HUES48 (cell line): ENCODE data around the gene LCTL.

Source experiments
- H3K27ac ChIP-seq: one replicate; pipeline ENCODE4 v1.7.0; 2013; ENCODE audit warnings: low read depth, low read length, inconsistent platforms
- H3K27me3 ChIP-seq: 2 replicates; pipeline ENCODE4 v1.6.1; 2013; ENCODE audit warnings: mild to moderate bottlenecking, low read length; ENCODE audit not compliant: control insufficient read depth, insufficient read depth
- H3K36me3 ChIP-seq: 2 replicates; pipeline ENCODE4 v1.6.1; 2013; ENCODE audit warnings: low read length; ENCODE audit not compliant: control insufficient read depth, insufficient read depth
- H3K4me1 ChIP-seq: 2 replicates; pipeline ENCODE4 v1.6.1; 2013; ENCODE audit warnings: mild to moderate bottlenecking, low read length; ENCODE audit not compliant: control insufficient read depth, insufficient read depth
- H3K4me3 ChIP-seq: 2 replicates; pipeline ENCODE4 v1.5.1; 2013; ENCODE audit warnings: mild to moderate bottlenecking, low read depth, low read length
- H3K9ac ChIP-seq: 2 replicates; pipeline ENCODE4 v1.6.1; 2013; ENCODE audit warnings: mild to moderate bottlenecking, low read depth, low read length, moderate library complexity
- H3K9me3 ChIP-seq: 2 replicates; pipeline ENCODE4 v1.6.1; 2013; ENCODE audit warnings: low read length; ENCODE audit not compliant: control insufficient read depth, insufficient read depth

LCTL gene, protein sequence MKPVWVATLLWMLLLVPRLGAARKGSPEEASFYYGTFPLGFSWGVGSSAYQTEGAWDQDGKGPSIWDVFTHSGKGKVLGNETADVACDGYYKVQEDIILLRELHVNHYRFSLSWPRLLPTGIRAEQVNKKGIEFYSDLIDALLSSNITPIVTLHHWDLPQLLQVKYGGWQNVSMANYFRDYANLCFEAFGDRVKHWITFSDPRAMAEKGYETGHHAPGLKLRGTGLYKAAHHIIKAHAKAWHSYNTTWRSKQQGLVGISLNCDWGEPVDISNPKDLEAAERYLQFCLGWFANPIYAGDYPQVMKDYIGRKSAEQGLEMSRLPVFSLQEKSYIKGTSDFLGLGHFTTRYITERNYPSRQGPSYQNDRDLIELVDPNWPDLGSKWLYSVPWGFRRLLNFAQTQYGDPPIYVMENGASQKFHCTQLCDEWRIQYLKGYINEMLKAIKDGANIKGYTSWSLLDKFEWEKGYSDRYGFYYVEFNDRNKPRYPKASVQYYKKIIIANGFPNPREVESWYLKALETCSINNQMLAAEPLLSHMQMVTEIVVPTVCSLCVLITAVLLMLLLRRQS

DNA sequence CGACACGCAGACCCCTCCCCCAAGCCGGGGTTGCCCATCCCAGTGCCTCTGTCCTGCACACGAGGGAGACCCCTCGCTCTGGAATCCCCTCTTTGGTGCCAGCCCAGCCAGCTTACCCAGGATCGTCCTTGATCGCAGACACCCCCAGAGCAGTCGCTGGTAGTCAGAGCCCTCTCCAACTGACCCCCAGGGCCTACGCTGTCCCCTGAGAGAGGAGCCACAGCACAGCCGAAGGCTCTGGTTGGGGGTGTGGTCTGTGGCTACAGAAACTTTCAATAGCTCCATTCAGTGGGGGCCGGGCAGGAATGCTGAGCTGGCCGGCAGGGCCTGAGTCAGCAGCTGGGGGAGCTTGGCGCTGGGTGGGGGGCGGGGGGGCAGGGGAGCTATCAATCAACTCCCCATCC, at the start of gene LCTL:
LCTL (minus strand) TSS at position 258 of the 404 bp plus-strand sequence. CDS start 633 bp downstream, outside the sequence.
- Histone ChIP-seq H3K36me3 (no peaks in the 10 kb centered on the region), H3K9me3 (no peaks in the 10 kb centered on the region), H3K4me3 (peak within 1 kb of the TSS; percentile 24), H3K9ac (peak within 1 kb of the TSS; percentile 55; the same call in 1 of the 2 replicates), H3K4me1 (peaks cover 20% of the 10 kb centered on the region), H3K27me3 (no peaks in the 10 kb centered on the region), H3K27ac (peak within 1 kb of the TSS; percentile 42)

DNA sequence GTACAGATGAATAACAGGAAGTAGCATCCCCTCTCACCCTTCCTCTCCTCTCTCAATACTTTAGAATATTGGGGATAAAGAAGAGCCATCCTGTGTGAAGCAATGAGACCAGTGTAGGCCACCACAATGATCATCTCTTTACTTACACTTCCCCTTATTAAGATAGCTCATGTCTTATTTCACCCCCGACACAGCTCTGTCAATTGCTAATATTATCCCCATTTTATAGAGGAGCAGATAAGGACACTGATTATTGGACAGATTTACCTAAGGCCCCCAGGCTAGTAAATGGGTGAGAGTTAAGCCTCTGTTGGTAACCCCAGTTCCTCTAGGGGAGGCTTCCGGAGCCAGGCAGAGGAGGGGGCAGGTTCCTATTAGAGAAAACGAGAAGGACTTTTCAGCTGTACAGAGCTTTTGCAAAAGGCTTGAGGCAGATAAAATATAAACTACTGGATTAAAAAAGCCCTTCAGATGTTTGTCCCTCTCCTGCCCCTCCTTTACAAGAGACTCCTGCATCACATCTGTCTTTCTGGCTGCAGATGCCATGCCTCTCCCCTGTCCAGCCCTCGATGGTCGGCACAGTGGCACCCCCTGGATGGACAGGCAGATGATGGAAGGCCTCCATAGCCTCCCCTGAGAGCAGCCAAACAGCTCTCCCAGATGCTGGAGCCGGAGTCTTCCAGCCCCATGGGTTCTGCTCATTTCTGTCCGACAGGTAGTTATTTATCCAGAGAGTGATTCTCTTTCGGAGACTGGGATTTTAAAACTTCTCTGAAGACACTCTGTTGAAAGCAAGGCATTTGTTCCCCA, 49.4 kb upstream of the LCTL start:
- Histone ChIP-seq H3K4me3 (no peak overlapping the region), H3K36me3 (no peaks in the 10 kb centered on the region), H3K27ac (no peak overlapping the region), H3K9me3 (no peaks in the 10 kb centered on the region), H3K4me1 (peaks cover 24% of the 10 kb centered on the region), H3K9ac (no peak overlapping the region), H3K27me3 (no peaks in the 10 kb centered on the region)

DNA sequence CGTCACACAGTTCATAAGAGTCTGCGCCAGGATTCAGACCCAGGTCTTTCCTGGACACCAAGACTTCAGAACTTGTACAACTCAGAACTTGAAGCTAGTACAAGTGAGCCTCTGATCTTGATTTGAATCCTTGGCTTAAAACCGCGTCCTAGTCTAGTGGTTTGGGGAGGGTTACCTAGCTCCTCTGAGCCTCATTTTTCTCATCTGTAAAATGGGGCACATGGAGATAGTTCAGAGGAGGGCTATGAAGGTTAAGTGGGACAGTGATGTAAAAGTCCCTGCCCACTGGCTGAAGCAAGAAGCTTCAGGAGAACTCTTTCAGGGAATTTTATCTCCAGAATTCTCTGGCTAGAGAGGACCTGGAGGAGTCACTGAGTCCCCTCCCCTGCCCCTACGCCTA, 48.7 kb upstream of the LCTL start:
- Histone ChIP-seq H3K36me3 (no peaks in the 10 kb centered on the region), H3K9ac (no peak overlapping the region), H3K27me3 (no peaks in the 10 kb centered on the region), H3K4me1 (peaks cover 19% of the 10 kb centered on the region), H3K4me3 (no peak overlapping the region), H3K27ac (no peak overlapping the region), H3K9me3 (no peaks in the 10 kb centered on the region)

DNA sequence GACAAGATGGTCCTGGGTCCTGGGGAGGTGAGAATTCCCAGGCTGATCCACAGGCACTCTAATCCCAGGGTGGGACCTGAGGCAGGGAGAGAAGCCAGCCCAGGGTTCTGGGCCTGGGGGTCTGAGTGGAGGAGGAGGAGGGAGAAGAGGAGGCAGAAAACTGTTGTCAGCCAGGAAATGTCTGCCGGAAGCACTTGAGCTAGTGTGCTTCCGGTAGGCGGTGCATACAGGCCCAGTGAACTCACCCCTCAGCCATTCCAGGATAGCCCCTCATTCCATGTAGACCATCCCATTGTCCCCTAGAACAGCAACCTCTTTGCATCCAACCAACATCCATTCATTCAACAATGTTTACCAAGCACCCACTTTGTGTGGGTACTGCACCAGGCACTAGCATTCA, 47.9 kb upstream of the LCTL start:
- Histone ChIP-seq H3K4me3 (no peak overlapping the region), H3K4me1 (peaks cover 13% of the 10 kb centered on the region), H3K27ac (no peak overlapping the region), H3K9ac (no peak overlapping the region), H3K9me3 (no peaks in the 10 kb centered on the region), H3K27me3 (no peaks in the 10 kb centered on the region), H3K36me3 (no peaks in the 10 kb centered on the region)

DNA sequence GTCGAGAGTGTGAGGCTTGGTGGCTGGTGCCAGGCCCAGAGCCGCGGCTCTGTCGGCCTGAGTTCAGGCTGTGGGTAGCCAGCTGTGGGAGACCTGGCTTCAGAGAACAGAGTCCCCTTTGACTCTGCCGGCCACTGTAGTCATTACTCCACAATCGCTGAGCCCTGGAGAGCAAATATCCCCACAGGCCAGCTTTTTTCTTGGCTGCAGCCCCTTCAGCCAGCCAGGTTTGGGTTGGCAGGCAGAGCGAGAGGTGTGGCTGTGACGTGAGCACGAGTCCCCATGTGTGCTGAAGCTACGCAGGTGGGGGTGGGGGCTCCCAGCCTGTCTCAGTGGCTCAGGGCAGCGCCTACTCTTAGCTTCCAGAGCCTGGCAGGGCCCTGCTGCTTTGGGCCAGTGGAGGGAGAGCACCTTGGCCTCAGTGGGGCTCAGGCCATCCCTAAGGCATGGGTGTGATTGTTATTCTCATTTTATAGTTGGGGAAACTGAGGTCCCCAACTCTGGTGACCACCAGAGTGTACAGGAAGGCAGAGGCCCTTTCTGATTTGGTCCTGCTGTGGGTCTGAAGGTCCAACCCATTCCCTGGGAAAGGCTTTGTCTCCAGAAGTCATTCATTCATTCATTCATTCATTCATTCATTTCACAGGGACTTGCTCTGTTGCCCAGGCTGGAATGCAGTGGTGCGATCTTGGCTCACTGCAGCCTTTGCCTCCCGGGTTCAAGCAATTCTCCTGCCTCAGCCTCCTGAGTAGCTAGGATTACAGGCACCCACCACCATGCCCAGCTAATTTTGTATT, 45.7 kb upstream of the LCTL start:
- H3K27me3 ChIP-seq, result no peaks in the 10 kb centered on the region
- no peaks in the 10 kb centered on the region for H3K36me3 ChIP-seq
- H3K4me1 ChIP-seq, result no peaks in the 10 kb centered on the region
- no peaks in the 10 kb centered on the region for H3K9me3 ChIP-seq
- H3K4me3 ChIP-seq, result no peak overlapping the region
- H3K27ac ChIP-seq, result no peak overlapping the region
- H3K9ac ChIP-seq, result no peak overlapping the region

DNA sequence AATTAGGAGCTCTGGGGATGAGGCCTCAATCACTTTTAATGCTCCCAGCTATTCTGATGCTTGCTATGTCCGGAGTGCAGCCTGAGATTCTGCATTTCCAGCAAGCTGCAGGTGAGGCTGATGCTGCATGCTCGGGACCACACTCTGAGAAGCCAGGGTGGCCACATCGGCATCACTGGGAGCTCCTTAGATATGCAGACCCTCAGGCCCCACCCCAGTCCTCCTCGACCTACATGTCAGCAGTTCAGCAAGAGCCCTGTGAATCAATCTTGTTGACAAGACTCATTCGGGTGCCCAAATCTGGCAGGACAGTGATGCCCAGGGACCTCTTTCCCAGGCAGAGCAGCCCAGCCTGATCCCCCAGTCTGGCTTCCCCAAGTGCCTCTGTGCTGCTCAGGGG, 44.1 kb upstream of the LCTL start:
- Histone ChIP-seq H3K36me3 (no peaks in the 10 kb centered on the region), H3K9ac (no peak overlapping the region), H3K27me3 (no peaks in the 10 kb centered on the region), H3K4me1 (no peaks in the 10 kb centered on the region), H3K9me3 (no peaks in the 10 kb centered on the region), H3K4me3 (no peak overlapping the region), H3K27ac (no peak overlapping the region)

DNA sequence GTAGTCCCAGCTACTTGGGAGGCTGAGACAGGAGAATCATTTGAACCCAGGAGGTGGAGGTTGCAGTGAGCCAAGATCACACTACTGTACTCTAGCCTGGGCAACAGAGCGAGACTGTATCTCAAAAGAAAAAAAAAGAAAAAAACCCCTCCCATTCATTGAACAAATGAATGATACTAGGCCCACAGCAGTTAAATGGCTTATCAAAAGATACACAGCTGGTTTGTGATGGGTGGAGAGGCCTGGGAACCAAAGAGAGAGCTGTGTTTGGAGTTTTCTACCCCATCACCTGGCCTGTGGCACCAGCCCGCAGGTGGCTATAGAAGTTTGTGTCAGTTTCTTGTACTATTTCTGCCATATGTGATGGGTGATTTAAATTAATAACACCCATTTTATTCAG, 43.1 kb upstream of the LCTL start:
- H3K9ac ChIP-seq, result no peak overlapping the region
- no peak overlapping the region for H3K27ac ChIP-seq
- H3K4me3 ChIP-seq, result no peak overlapping the region
- H3K9me3 ChIP-seq, result no peaks in the 10 kb centered on the region
- H3K4me1 ChIP-seq, result no peaks in the 10 kb centered on the region
- no peaks in the 10 kb centered on the region for H3K36me3 ChIP-seq
- H3K27me3 ChIP-seq, result no peaks in the 10 kb centered on the region

DNA sequence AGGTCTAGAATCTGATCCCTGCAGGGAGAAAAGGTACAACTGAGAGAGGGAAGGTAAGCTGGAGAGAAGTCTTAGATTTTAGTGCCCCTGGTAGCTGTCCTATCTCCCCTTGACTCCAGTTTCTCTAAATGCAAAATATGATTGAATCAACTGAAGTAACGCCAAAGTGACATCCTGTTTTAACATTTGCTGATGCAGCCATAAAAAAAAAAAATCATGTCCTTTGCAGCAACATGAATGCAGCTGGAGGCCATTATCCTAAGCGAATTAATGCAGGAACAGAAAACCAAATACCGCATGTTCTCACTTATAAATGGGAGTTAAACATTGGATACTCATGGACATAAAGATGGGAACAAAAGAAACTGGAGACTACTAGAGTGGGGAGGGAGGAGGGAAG, 42.4 kb upstream of the LCTL start:
- H3K4me3 ChIP-seq, result no peak overlapping the region
- H3K9ac ChIP-seq, result no peak overlapping the region
- no peaks in the 10 kb centered on the region for H3K9me3 ChIP-seq
- H3K27ac ChIP-seq, result no peak overlapping the region
- H3K27me3 ChIP-seq, result no peaks in the 10 kb centered on the region
- H3K36me3 ChIP-seq, result no peaks in the 10 kb centered on the region
- H3K4me1 ChIP-seq, result no peaks in the 10 kb centered on the region

DNA sequence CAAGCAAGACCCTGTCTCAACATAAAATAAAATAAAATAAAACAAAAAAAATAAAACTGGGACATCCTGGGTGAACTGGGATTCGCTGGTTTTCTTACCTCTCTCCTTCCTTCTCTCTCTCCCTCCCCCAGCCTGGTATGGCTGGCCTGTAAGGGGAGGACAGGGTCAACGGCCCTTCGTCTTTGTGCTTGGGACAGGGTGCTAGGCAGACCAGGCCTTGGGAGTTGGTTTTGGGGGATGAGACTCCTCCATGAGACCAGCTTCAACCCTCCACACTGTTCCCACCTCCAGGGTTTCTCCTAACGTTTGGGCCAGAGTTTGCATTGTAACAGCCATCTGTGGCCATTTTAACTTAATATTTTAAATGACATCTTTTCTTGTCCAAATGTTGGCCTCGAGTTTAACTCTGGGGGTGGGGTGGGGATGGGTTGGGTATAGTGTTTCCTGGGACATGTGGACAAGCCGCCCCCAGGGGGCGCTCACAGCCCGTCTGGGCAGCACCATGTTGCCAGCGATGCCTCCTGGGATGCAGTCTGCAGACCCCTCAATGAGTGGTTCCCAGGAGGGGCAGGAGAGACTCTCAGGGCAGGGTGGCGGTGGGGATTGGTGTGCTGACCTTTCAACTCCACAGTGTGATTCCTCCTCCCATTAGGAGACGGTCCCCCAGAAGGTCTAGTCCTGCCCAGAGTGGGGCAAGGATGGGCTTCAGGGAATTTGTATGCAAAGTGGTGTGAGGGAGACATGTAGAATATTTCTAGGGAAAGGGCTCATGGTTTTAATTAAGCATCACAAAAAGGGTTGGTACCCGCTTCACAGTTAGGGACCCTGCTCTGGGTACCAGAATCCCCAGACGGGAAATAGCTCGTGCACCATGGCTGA, 37.7 kb upstream of the LCTL start:
- Histone ChIP-seq H3K4me1 (no peaks in the 10 kb centered on the region), H3K27ac (no peak overlapping the region), H3K36me3 (no peaks in the 10 kb centered on the region), H3K9ac (no peak overlapping the region), H3K27me3 (no peaks in the 10 kb centered on the region), H3K4me3 (no peak overlapping the region), H3K9me3 (no peaks in the 10 kb centered on the region)

DNA sequence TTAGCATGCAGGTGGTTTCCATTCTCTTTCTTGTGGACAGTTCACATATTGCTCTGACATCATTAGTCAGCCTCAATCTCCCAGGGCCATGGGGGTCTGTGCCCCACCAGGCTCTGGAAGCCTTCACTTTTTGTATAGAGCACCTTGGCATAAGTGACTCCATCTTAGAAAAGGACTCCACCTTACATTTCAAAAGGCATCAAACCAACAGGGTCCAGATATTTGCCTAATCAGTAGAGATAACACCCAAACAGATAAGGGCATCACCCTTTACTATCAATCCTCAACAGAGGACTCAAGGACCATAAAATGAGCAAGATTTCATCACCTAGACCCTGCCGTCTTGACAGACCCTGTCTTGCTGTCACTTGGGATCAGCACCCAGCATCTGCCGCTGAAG, 35.7 kb upstream of the LCTL start:
- H3K4me3 ChIP-seq, result no peak overlapping the region
- no peaks in the 10 kb centered on the region for H3K4me1 ChIP-seq
- no peak overlapping the region for H3K27ac ChIP-seq
- no peaks in the 10 kb centered on the region for H3K9me3 ChIP-seq
- no peaks in the 10 kb centered on the region for H3K27me3 ChIP-seq
- no peak overlapping the region for H3K9ac ChIP-seq
- no peaks in the 10 kb centered on the region for H3K36me3 ChIP-seq
